Measurements from ENCODE around the gene RALGAPA2.

Gene RALGAPA2

GRCh38 chr20:20679316-20679715, 33.1 kb downstream of the RALGAPA2 start:
- Mint-ChIP-seq H3K27ac (peak overlapping the region; percentile 7), H3K4me1 (peaks cover 45% of the 10 kb centered on the region), H3K36me3 (no peaks in the 10 kb centered on the region), H3K4me3 (no peak overlapping the region), H3K9me3 (no peaks in the 10 kb centered on the region)
- DNase-seq (ENCODE audit: low spot score in 2 of 2) (no peak), ATAC-seq (no peak)

- no peak overlapping the region for H3K4me3 Mint-ChIP-seq
- H3K27ac Mint-ChIP-seq: no peak overlapping the region
- H3K4me1 Mint-ChIP-seq: peaks cover 24% of the 10 kb centered on the region
- no peaks in the 10 kb centered on the region for H3K9me3 Mint-ChIP-seq
- H3K36me3 Mint-ChIP-seq: no peaks in the 10 kb centered on the region
- no peak for ATAC-seq
- no peak for DNase-seq (ENCODE audit: low spot score in 2 of 2)
Measured at GRCh38 chr20:20677186-20677585, 35.3 kb downstream of the RALGAPA2 start.

GRCh38 chr20:20668639-20669038, 43.8 kb downstream of the RALGAPA2 start:
- Mint-ChIP-seq H3K36me3 (peaks cover 6% of the 10 kb centered on the region), H3K27ac (peak overlapping the region; percentile 30), H3K4me3 (no peak overlapping the region), H3K9me3 (no peaks in the 10 kb centered on the region), H3K4me1 (peaks cover 28% of the 10 kb centered on the region)
- no peak for DNase-seq (ENCODE audit: low spot score in 2 of 2)
- no peak for ATAC-seq

GRCh38 chr20:20666359-20666758, 46.1 kb downstream of the RALGAPA2 start:
- Mint-ChIP-seq H3K4me1 (peaks cover 35% of the 10 kb centered on the region), H3K27ac (no peak overlapping the region), H3K9me3 (no peaks in the 10 kb centered on the region), H3K4me3 (no peak overlapping the region), H3K36me3 (peaks cover 6% of the 10 kb centered on the region)
- ATAC-seq (no peak), DNase-seq (ENCODE audit: low spot score in 2 of 2) (no peak)

GRCh38 chr20:20665606-20666332, 46.7 kb downstream of the RALGAPA2 start:
- no peak overlapping the region for H3K27ac Mint-ChIP-seq
- H3K4me1 Mint-ChIP-seq: peaks cover 35% of the 10 kb centered on the region
- no peak overlapping the region for H3K4me3 Mint-ChIP-seq
- ATAC-seq (no peak), DNase-seq (ENCODE audit: low spot score in 2 of 2) (no peak)
- H3K36me3 Mint-ChIP-seq: peaks cover 6% of the 10 kb centered on the region
- no peaks in the 10 kb centered on the region for H3K9me3 Mint-ChIP-seq

GRCh38 chr20:20664795-20665589, 47.5 kb downstream of the RALGAPA2 start:
- peaks cover 35% of the 10 kb centered on the region for H3K4me1 Mint-ChIP-seq
- H3K27ac Mint-ChIP-seq: no peak overlapping the region
- ATAC-seq: peak; percentile 61
- no peak for DNase-seq (ENCODE audit: low spot score in 2 of 2)
- peaks cover 6% of the 10 kb centered on the region for H3K36me3 Mint-ChIP-seq
- no peaks in the 10 kb centered on the region for H3K9me3 Mint-ChIP-seq
- H3K4me3 Mint-ChIP-seq: no peak overlapping the region

- Mint-ChIP-seq H3K9me3 (no peaks in the 10 kb centered on the region), H3K4me3 (no peak overlapping the region), H3K36me3 (peaks cover 6% of the 10 kb centered on the region), H3K4me1 (peaks cover 34% of the 10 kb centered on the region), H3K27ac (no peak overlapping the region)
- ATAC-seq: no peak
- no peak for DNase-seq (ENCODE audit: low spot score in 2 of 2)
Measured at GRCh38 chr20:20663841-20664240, 48.6 kb downstream of the RALGAPA2 start.

GRCh38 chr20:20658871-20659431, 53.5 kb downstream of the RALGAPA2 start:
- peaks cover 4% of the 10 kb centered on the region for H3K36me3 Mint-ChIP-seq
- H3K27ac Mint-ChIP-seq: no peak overlapping the region
- no peaks in the 10 kb centered on the region for H3K9me3 Mint-ChIP-seq
- no peak overlapping the region for H3K4me3 Mint-ChIP-seq
- DNase-seq (ENCODE audit: low spot score in 2 of 2): no peak
- no peak for ATAC-seq
- peaks cover 7% of the 10 kb centered on the region for H3K4me1 Mint-ChIP-seq

GRCh38 chr20:20658123-20658522, 54.3 kb downstream of the RALGAPA2 start:
- DNase-seq (ENCODE audit: low spot score in 2 of 2): no peak
- H3K9me3 Mint-ChIP-seq: no peaks in the 10 kb centered on the region
- no peak overlapping the region for H3K27ac Mint-ChIP-seq
- no peak overlapping the region for H3K4me3 Mint-ChIP-seq
- H3K36me3 Mint-ChIP-seq: peaks cover 4% of the 10 kb centered on the region
- H3K4me1 Mint-ChIP-seq: peaks cover 6% of the 10 kb centered on the region
- ATAC-seq: no peak

GRCh38 chr20:20657092-20657491, 55.4 kb downstream of the RALGAPA2 start:
- DNase-seq (ENCODE audit: low spot score in 2 of 2) (no peak), ATAC-seq (no peak)
- no peak overlapping the region for H3K4me3 Mint-ChIP-seq
- H3K9me3 Mint-ChIP-seq: no peaks in the 10 kb centered on the region
- no peaks in the 10 kb centered on the region for H3K4me1 Mint-ChIP-seq
- peaks cover 4% of the 10 kb centered on the region for H3K36me3 Mint-ChIP-seq
- no peak overlapping the region for H3K27ac Mint-ChIP-seq

GRCh38 chr20:20655883-20656282, 56.6 kb downstream of the RALGAPA2 start:
- Mint-ChIP-seq H3K4me3 (no peak overlapping the region), H3K27ac (no peak overlapping the region), H3K36me3 (peaks cover 4% of the 10 kb centered on the region), H3K9me3 (no peaks in the 10 kb centered on the region), H3K4me1 (no peaks in the 10 kb centered on the region)
- ATAC-seq (no peak), DNase-seq (ENCODE audit: low spot score in 2 of 2) (no peak)

- Mint-ChIP-seq H3K9me3 (no peaks in the 10 kb centered on the region), H3K27ac (no peak overlapping the region), H3K4me3 (no peak overlapping the region), H3K4me1 (peaks cover 9% of the 10 kb centered on the region), H3K36me3 (peaks cover 4% of the 10 kb centered on the region)
- ATAC-seq (no peak), DNase-seq (ENCODE audit: low spot score in 2 of 2) (no peak)
Measured at GRCh38 chr20:20649945-20650344, 62.5 kb downstream of the RALGAPA2 start.

- DNase-seq (ENCODE audit: low spot score in 2 of 2) (no peak), ATAC-seq (no peak)
- no peaks in the 10 kb centered on the region for H3K9me3 Mint-ChIP-seq
- peaks cover 18% of the 10 kb centered on the region for H3K36me3 Mint-ChIP-seq
- H3K4me1 Mint-ChIP-seq: peaks cover 10% of the 10 kb centered on the region
- no peak overlapping the region for H3K27ac Mint-ChIP-seq
- no peak overlapping the region for H3K4me3 Mint-ChIP-seq
Measured at GRCh38 chr20:20643927-20644326, 68.5 kb downstream of the RALGAPA2 start.

- peaks cover 7% of the 10 kb centered on the region for H3K4me1 Mint-ChIP-seq
Measured at GRCh38 chr20:20641783-20642182, 70.7 kb downstream of the RALGAPA2 start.

GRCh38 chr20:20638878-20639277, 73.6 kb downstream of the RALGAPA2 start:
- DNase-seq (ENCODE audit: low spot score in 2 of 2) (no peak), ATAC-seq (no peak)
- Mint-ChIP-seq H3K9me3 (no peaks in the 10 kb centered on the region), H3K36me3 (peaks cover 32% of the 10 kb centered on the region), H3K27ac (peak overlapping the region; percentile 13), H3K4me3 (no peak overlapping the region), H3K4me1 (peaks cover 7% of the 10 kb centered on the region)

More at GRCh38 chr20:20641783-20642182, 70.7 kb downstream of the RALGAPA2 start:
- Mint-ChIP-seq H3K36me3 (peaks cover 23% of the 10 kb centered on the region), H3K4me3 (no peak overlapping the region), H3K27ac (no peak overlapping the region), H3K9me3 (no peaks in the 10 kb centered on the region)
- DNase-seq (ENCODE audit: low spot score in 2 of 2) (no peak), ATAC-seq (no peak)

Data from stimulated activated effector memory CD8-positive, alpha-beta T cell treated with anti-CD3 and anti-CD28 coated beads, Interleukin-12 subunit alpha, Interleukin-12 subunit beta, amount 100 ng/mL, for 72 hours (primary cell).